Fibroblast of mammary gland (primary cell): ENCODE measurements around the gene CDH15.
"Not testable (repeated sequence)": the region's sequence is repeated elsewhere in the genome, so short reads cannot be mapped to it uniquely, and the experiment has no call there.

Source experiments
- DNase-seq: peaks from one replicate; pipeline ENCODE4 v3.0.0-alpha.2; 2010; ENCODE audit warnings: low read depth
- H3K4me3 ChIP-seq: 2 replicates; pipeline ENCODE4 v1.5.1; 2011; ENCODE audit warnings: low read depth, mild to moderate bottlenecking, low read length, moderate library complexity; ENCODE audit not compliant: control insufficient read depth
- CTCF ChIP-seq: conservative IDR thresholded peaks from 2 replicates; pipeline ENCODE4 v1.5.1; 2011; ENCODE audit warnings: low read depth, low read length, inconsistent platforms; ENCODE audit not compliant: control insufficient read depth, insufficient read depth

Gene CDH15

GRCh38 chr16:89184677-89184932 is 13.1 kb downstream of the CDH15 start:
- no peak for DNase-seq
- H3K4me3 ChIP-seq, result no peak overlapping the region
- TF ChIP-seq CTCF, result no peak

- H3K4me3 ChIP-seq, result no peak overlapping the region
- no peak for TF ChIP-seq CTCF
- DNase-seq, result no peak
Observed at GRCh38 chr16:89184933-89185794, 13.6 kb downstream of the CDH15 start.

GRCh38 chr16:89185887-89186592 is 14.5 kb downstream of the CDH15 start:
- DNase-seq, H3K4me3 ChIP-seq: not testable (repeated sequence)

- DNase-seq, H3K4me3 ChIP-seq: not testable (repeated sequence)
Observed at GRCh38 chr16:89186593-89187031, 15.1 kb downstream of the CDH15 start.

GRCh38 chr16:89187032-89187769 is 15.7 kb downstream of the CDH15 start:
- peak; percentile 7 for DNase-seq
- no peak for TF ChIP-seq CTCF
- H3K4me3 ChIP-seq, result no peak overlapping the region

GRCh38 chr16:89187770-89188392 is 16.3 kb downstream of the CDH15 start:
- peak; percentile 25 for DNase-seq
- TF ChIP-seq CTCF, result no peak
- no peak overlapping the region for H3K4me3 ChIP-seq

- DNase-seq, H3K4me3 ChIP-seq: not testable (repeated sequence)
Observed at GRCh38 chr16:89188471-89189357, 17.2 kb downstream of the CDH15 start.
